HG03108 (cell line): ENCODE measurements around the gene PRPS1L1.

ENCODE experiments used
- ATAC-seq: cut with Tn5 transposase; IDR thresholded peaks from one replicate; pipeline ENCODE4 v1.9.1; 2021; ENCODE audit warnings: moderate library complexity; ENCODE audit not compliant: unreplicated experiment

Gene PRPS1L1

GRCh38 chr7:18016547-18017444, 10.8 kb downstream of the PRPS1L1 start:
- no peak for ATAC-seq

GRCh38 chr7:18013936-18014335, 13.7 kb downstream of the PRPS1L1 start:
- no peak for ATAC-seq

DNA sequence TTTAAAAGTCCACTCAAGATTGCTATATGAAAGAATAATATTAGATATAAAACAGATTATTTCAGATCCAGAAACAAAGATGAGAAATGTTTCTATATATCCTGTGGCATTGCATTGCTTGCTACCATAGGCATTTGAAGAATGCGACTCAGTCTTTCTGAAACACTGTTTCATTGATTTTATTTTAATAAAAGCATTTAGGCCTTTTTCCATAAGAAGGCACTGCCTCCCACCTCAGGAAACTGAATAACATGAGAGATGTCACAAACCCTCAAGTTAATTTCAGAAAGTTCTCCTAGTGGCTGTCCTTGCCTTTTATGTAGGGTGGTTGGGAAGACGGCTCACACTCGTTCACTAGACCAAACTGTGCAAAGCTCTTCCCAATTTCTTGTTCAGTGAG, 23.3 kb downstream of the PRPS1L1 start:
- ATAC-seq: no peak

- ATAC-seq: no peak
These were observed 24.2 kb downstream of the PRPS1L1 start for GRCh38 chr7:18003286-18003994.

DNA sequence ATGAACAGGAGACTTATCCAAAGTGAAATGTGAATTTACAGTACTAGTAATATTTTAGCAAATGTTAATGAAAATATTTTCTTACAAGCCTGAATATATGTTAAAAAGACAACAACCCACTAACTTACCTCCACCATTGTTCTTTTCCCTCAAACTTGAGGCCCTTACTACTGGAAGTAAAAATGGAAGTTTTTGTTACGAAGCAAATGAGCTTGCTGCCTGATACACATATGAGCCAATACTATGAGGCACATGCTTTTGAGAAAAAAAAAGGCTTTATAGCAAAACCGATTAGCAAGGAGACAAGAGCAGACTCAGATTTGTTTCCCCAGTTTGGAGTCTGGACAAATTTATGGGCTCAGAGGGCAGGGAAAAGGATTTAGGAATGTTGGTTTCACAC, 29.0 kb downstream of the PRPS1L1 start:
- ATAC-seq: no peak

DNA sequence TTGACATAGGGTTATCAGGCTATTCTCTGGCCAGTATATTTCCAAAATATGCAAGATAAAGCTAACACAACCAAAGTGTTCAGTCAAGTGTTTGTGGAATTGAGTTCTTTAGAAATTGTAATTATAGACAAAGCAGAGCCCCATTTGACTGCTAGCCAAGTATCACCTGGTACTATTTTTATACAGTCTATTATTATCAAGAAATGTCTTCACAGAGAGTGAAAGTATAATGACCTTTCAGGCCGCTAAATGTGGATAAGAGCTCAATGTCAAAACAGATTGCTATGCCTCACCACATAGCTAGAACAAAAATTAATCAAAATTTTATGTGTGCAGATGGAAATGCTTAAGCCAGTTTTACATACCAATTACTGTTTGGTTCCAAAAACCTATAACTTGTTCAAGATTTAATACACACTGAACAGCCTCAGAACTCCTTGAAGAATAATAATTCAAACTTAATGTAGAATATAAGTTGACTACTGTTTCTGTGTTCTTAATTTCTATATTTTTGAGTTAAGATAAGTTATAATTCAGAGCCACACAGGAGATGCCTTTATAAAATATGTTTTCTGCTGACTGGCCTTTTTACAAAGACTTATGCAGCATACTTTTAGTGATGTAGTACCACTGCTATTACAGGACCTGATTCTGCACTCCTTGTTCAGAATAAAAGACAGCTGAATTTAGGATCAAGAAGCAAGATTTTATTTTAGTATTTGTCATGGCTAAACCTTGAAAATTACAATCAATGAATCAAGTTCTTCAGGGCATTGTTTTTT, 31.0 kb downstream of the PRPS1L1 start:
- ATAC-seq: no peak

DNA sequence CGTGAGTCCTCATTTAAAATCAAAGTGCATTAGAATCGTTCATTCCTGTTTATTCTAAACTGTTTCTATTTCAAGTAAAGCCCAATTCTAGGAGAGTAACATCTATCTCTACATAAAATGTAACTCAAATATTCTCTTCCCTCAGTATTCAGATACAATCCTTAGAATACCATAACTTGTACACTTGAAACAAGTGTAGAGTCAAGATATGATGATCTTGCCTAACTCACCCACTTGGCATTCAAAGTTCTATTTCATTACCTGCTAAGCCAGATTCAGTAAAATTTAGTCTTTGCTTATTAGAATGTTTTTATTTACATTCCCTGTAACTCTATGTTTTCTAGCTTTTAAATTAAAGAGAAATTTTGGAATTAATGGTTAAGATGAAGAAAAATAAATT, 31.6 kb downstream of the PRPS1L1 start:
- no peak for ATAC-seq

DNA sequence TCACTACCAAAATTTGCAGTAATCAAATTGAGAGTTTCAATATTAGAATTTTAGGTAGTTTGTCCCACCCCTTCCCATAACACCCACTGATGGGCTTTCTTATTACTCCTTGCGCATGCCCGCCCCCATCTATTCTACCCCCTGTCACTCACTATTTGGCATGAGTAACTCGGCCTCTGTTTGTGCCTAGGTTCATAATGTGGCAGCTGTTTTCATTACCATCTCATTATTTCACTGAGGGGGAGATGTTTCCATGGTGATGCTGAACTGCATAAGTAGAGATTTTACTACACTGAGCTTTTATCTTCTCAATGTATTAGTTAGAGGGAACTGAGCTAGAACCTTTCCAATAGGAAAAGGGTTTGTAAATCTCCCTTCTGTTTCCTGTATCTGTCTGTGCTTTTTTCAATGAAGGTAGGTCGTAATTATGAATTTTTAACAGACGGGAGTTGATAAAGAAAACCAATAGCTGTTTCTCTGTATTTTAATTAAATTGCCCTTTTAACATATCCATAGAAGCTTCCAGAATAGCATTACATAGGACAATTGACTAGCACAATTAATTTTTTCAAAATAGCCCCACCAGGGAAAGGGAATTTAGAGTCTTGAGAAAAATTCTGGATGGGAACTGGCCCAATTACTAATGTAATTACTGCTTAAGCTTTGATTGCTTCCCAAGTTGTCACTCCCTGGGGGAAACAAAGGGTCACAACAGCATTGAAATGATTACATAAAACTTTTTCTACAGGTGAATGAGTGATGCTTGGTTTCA, 33.4 kb downstream of the PRPS1L1 start:
- ATAC-seq: no peak

- no peak for ATAC-seq
These were observed 35.6 kb downstream of the PRPS1L1 start for GRCh38 chr7:17991866-17992648.

DNA sequence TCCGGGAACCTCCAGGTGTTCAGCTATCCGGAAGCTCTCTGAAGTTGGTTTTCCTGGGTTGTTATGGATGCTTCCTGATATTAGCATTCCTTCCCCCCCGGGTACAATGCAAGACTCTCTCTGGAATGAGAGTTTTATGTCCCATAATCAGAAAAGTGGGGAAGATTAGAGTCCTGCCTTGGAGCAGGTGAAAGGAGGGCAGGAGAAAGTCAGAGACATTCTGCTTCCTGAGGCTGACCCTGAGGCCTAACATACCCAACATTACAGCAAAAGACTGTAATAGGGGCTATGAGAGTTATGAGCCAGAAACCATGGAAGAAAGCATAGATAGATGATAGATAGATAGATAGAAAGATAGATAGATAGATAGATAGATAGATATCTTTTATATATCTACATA, 36.9 kb downstream of the PRPS1L1 start:
- no peak for ATAC-seq

DNA sequence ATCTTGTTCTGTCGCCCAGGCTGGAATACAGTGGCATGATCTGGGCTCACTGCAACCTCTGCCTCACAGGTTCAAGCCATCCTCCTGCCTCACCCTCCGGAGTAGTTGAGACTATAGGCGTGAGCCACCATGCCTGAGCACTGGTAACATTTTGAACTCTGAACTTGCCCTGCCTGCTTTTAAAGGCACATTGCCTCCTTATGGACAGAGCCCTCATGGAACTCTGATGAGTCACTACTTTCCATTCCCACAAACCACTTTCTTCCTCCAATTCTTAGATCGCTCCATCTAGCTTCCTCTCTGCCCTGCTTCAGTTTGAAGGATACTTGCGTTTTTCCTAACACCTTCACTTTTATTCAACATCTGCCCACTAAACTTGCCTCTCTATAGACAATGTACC, 38.1 kb downstream of the PRPS1L1 start:
- no peak for ATAC-seq

- no peak for ATAC-seq
These were observed 38.8 kb downstream of the PRPS1L1 start for GRCh38 chr7:17988858-17989257.

DNA sequence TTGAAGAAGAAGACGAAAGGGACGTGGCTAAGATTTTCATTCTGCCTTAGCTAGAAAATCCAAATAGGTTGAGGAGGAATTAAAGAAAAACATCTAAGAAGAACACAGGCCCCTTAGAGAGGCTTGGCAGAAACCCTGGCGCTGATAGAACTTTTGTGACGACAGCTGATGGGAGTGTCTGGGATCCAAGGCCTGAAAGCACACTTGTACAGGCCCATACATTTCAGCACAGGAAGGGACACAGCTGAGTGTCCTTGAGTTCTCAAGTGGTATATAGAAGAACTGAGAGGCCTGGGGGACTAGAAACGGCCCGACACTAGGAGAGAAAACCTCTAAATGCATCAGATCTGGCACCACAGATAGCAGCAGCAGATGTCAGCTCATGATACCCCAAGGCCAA, 39.5 kb downstream of the PRPS1L1 start:
- ATAC-seq: no peak

- ATAC-seq: no peak
These were observed 40.8 kb downstream of the PRPS1L1 start for GRCh38 chr7:17986851-17987250.

DNA sequence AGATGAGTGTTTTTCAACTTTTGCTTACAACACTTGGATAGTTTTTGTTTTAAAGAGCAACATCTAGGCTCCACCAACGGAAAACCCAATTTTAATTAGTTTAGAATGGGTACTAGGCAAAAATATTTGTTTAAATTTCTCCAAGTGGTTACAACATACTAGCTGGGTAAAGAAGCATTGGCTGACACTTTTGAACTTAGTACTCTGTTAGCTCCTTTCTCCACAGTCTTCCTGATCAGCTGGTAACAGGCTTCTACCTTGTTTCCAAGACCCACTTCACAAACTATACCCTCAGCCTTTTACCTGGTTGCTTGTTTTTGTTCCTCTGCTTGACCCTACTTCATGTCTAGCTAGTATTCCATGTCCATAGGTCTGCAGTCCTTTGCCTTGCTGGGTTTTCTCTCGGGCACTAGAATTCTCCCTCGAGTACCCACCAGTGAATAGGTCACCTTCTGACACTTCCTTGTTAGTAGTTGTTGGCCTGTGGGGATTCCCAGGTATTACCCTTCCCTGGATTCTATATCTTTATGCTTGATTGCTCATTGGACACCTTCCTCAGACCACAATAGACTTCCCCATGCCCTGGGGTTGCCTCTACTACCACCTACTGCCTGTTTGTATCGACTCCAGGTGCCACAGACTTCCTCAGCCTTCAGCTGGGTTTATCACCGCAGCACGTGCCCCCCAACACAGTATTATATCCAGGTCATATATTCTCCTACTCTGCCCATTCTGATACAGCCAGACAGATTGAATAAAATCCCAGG, 42.0 kb downstream of the PRPS1L1 start:
- no peak for ATAC-seq

- ATAC-seq: no peak
These were observed 43.4 kb downstream of the PRPS1L1 start for GRCh38 chr7:17984288-17984687.

DNA sequence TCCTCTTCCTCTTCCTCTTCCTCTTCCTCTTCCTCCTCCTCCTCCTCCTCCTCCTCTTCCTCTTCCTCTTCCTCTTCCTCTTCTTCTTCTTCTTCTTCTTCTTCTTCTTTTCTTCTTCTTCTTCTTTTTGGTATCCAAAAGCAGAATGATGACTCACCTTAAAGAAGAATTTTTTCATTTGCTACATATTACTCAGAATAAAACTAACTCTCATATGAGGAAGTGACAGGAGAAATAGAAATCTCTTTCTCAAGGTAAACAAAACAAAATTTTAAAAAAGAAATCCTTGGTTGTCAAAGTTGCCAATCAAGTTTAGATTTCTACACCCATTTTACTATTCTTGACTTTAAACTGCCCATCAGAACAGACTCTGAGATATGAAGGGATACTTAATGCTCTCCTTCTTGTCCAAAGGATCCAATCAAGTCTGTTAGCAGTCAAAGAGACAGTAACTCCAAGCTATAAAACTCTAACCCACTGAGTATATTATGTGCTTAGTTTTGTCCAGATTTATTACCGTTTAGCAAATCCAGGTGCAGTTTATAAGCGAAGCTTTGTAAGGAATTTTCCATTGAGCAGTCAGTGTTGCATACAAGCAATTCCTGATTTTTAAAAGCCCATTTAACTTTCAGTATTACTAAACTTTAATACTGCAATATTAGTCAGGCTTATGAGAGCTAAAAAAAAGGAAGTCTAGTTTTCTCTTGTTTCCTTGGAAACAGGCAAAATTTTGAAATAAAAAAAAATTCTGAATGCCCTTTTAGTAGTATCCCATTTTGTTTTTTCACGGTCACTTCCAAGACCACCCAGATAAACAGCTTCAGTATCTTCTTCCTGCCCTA, 44.2 kb downstream of the PRPS1L1 start:
- no peak for ATAC-seq

- ATAC-seq: no peak
These were observed 50.7 kb downstream of the PRPS1L1 start for GRCh38 chr7:17976952-17977351.
